GM21529 (cell line): ENCODE results near the gene UGT1A8.
"Not testable (repeated sequence)": the region's sequence is repeated elsewhere in the genome, so short reads cannot be mapped to it uniquely, and the experiment has no call there.

Experiments
- ATAC-seq: cut with Tn5 transposase; IDR thresholded peaks from one replicate; pipeline ENCODE4 v1.9.1; 2021; ENCODE audit not compliant: unreplicated experiment

Gene UGT1A8

DNA sequence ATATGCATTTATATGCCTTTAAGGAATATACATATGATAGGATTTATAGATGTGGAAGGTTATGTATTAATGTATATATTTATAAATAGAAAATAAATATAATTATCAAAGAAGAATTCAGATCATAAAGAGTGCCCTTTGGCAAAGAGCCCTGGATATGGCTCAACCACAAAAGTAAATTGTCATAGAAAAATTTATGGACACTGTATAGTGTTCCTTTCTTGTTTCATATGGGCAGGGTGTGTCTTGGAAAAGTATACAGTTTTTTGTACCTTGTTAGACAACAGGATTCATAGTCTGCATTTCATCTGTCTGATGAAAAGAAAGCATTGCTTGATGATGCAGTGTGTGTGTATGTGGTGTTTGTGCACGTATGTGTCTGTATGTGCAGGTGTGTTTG, 67.2 kb downstream of the UGT1A8 start:
- no peak for ATAC-seq

DNA sequence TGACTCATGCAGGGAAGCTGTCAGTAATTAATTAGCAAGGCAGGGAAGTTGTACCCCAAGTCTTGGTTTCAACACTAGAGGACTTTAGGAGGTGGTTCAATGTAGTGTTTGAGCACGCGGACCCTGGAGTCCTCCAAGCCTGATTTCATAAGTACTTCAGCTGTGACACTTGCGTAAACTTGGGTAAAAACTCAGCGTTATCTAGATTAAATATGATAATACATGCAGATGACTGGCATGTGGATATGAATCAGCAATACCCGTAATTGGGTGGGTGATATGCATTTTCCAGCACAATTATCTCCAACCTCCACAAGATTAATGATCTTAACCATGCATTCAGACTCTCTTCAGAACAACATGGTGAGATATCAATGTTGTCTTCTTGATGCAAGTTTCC, 69.5 kb downstream of the UGT1A8 start:
- ATAC-seq: no peak

GRCh38 chr2:233688341-233688740, 70.9 kb downstream of the UGT1A8 start:
- ATAC-seq: no peak

- no peak for ATAC-seq
These were observed 71.6 kb downstream of the UGT1A8 start for GRCh38 chr2:233689031-233689430.

DNA sequence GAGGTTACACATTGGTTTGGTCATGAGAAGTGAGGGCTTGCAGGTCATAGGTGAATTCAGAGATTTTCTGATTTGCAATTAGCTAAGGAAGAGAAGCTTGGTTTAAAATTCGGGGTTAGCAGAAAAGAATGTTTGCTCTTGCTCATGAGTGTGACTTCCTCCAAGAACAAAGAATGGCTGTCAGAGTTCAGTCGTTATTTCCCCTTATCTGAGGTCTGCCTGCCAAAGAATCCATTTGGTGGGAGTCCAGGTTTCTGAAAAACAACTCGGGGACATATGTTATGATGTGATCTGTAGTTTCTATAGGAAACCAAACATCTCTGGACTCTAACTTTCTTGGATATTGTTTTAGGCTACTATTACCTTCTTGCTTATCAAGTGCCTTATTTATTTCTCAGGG, 72.1 kb downstream of the UGT1A8 start:
- ATAC-seq: no peak

DNA sequence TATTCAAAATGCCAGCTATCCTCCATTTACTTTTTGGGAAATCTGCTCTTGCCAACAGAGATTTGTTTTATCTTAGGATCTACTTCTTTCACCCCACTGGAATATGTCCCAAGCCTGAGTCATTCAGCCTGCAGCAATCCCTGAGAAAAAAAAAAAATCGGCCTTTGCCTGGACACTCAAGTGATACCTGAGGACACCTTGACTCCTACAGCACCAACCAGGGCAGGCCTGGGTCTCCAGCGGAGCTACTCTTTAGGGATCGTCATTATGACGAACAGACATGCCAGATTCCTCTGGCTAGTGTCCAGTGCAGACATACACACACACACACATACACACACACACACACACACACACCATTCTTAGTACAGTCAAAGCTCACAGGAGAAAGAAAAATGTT, 73.0 kb downstream of the UGT1A8 start:
- ATAC-seq: no peak

GRCh38 chr2:233691443-233692433, 74.3 kb downstream of the UGT1A8 start:
- no peak for ATAC-seq

- ATAC-seq: no peak
These were observed 75.2 kb downstream of the UGT1A8 start, which contains the start of gene UGT1A6 for GRCh38 chr2:233692648-233693047. Gene UGT1A6, plus strand, starts transcription at chr2:233692890. Its CDS starts 115 bp downstream, at chr2:233693005.

- no peak for ATAC-seq
These were observed 76.5 kb downstream of the UGT1A8 start for GRCh38 chr2:233693963-233694362.

DNA sequence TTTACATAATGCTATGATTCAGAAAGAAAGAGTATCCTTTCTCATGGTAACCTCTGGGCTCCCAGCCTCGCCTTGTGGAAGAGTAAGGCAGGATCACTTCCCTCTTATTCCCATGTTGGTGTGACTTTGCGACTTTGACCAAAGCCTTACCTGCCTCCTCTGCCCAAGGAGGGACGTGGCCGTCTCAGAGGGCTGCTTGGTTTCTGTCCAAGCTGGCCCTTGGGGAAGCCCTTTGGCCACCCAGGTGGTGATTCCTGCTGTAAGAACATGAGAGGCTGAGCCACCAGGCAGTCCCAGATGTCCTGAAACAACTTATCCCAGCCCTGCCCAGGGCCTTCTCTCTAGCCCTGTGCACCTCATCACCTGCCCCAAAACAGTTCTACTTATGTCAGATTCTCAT, 81.3 kb downstream of the UGT1A8 start:
- ATAC-seq: no peak

- ATAC-seq: no peak
These were observed 82.1 kb downstream of the UGT1A8 start for GRCh38 chr2:233699424-233700027.

DNA sequence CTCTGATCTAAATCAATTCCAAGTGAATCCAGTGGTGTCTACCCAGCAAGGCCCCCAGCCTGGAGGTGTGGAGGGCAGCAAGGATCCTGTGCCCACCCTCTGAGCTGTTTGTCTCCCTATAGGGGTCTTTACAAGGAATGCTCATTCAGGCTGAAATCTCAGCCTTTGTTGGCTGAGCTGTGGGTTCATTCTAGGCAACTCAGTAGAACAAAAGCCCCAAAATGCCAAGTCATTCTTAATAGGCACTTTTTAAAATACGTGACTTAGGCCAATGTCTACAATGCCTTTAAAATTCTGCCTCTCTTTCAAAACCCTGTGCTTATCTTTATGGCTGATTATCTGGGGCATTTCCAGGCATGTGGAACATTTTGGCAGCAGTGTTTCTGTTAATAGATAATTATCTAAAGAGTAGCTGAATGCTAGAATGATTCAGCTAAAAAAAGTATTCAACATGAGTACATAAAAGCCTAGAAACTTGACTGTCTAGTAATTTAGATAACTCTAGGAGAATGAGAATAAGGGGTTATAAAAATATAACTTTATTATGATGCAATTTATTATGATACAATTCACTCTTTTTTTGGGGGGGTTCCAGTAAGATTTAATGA, 82.7 kb downstream of the UGT1A8 start:
- no peak for ATAC-seq

DNA sequence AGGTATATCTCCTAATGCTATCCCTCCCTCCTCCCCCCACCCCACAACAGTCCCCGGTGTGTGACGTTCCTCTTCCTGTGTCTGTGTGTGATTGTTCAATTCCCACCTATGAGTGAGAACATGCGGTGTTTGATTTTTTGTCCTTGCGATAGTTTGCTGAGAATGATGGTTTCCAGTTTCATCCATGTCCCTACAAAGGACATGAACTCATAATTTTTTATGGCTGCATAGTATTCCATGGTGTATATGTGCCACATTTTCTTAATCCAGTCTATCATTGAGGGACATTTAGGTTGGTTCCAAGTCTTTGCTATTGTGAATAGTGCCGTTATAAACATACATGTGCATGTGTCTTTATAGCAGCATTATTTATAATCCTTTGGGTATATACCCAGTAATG, 83.4 kb downstream of the UGT1A8 start:
- not testable (repeated sequence) for ATAC-seq

DNA sequence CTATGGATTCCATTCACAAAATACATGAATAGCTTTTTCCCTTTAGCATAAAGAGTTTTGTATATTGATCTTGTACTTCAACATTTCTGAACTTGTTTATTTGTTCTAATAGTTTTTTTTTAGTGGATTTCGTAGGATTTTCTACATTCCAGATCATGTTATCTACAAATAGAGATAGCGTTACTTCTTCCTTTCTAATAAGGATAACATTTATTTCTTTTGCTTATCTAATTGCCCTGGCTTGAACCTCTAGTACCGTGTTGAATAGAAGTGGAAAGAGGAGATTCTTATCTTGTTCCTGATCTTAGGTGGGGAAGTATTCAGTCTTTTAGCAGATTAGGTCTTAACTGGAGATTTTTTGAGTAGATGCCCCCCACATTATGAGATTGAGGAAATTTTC, 84.8 kb downstream of the UGT1A8 start:
- ATAC-seq: no peak

- no peak for ATAC-seq
These were observed 88.6 kb downstream of the UGT1A8 start for GRCh38 chr2:233705911-233706506.

GRCh38 chr2:233706720-233707119, 89.3 kb downstream of the UGT1A8 start:
- no peak for ATAC-seq

DNA sequence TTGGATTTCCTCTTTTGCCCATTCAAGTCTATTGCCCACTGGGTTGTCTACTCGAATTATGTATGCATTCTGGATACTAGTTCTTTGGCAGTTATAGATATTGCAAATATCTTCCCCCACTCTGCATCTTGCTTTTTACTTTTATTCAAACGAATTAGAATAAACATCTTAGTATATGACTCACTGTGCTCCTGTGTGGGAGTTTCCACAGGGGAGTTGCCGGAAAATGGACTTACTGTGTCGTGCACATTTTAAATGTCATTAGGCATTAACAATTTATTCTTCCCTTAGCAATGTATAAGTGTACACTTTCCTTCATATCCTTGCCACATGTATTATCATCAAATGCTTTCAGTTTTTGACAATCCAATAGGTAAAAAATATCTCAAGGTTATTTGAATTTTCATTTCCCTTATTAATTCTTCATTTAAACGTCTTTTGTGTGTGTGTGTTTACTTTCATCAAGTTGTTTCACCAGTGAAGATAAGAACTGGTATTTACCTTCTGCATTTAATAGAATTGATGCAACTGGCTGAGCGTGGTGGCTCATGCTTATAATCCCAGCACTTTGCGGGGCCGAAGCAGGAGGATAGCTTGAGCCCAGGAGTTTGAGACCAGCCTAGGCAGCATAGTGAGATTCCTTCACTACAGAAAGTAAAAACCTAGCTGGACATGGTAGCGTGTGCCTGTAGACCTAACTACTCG, 90.7 kb downstream of the UGT1A8 start:
- no peak for ATAC-seq

GRCh38 chr2:233708942-233709341, 91.5 kb downstream of the UGT1A8 start:
- ATAC-seq: no peak

- ATAC-seq: peak; percentile 59
These were observed 94.0 kb downstream of the UGT1A8 start for GRCh38 chr2:233711312-233712008.

DNA sequence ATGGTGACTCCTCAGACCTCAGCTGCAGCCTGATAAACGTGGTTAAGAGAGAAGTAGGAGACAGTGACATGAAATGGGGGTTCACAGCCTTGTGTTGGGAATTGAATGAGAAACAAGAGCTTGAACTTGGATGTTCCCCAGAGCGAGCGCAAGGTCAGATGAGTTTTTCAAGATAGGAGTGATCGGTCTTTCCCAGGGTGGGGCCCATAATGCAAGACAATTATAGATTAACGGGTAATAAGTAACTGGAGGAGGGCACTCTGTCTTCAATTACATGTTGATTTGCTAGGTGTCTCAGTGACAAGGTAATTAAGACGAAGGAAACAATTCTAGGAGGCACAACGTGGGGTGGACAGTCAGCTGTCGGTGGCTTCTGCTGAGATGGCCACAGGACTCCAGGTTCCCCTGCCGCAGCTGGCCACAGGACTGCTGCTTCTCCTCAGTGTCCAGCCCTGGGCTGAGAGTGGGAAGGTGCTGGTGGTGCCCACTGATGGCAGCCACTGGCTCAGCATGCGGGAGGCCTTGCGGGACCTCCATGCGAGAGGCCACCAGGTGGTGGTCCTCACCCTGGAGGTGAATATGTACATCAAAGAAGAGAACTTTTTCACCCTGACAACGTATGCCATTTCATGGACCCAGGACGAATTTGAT, 95.3 kb downstream of the UGT1A8 start, which contains the start of gene UGT1A5:
UGT1A5 (plus strand) TSS at position 297 of the 651 bp plus-strand sequence; CDS start at position 382, 85 bp downstream.
- ATAC-seq: no peak
